HCT116 (cell line): Measurements from ENCODE around the gene PKM. TPM values are rescaled to one million over a fixed set of nuclear protein-coding genes. Genes with fewer than 3 reads are reported as not detected.

ENCODE experiments used
- ATAC-seq: fragments of 200-7000 bp; cut with Tn5 transposase; 2 replicates; pipeline ENCODE4 v1.9.1; 2020; ENCODE audit warnings: mild to moderate bottlenecking, moderate library complexity
- BruUV-seq: library from RNA; stranded (reverse); fragments of 400-500 nt; replicated peaks from 2 replicates; lab custom pipeline; 2021; lab: Mats Ljungman, UMichigan
- CTCF ChIA-PET: fragments of 300-600 bp; sonication (Branson Sonifier 250); formaldehyde crosslinking; loops from one replicate; lab custom pipeline; 2021; ENCODE audit warnings: antibody characterized with exemption; lab: Charles Lee
- POLR2A ChIA-PET: fragments of 300-600, 350-600 bp; sonication (Branson Sonifier 250); formaldehyde crosslinking; loops from one replicate; lab custom pipeline; 2021; ENCODE audit warnings: antibody characterized with exemption; lab: Charles Lee
- RAD21 ChIA-PET, 2 experiments: fragments of 300-600 bp; sonication (Branson Sonifier 250); formaldehyde crosslinking; loops; one replicate each; lab custom pipeline; 2023; ENCODE audit warnings: low total read pairs in 2 of 2; ENCODE audit not compliant: uncharacterized antibody in 2 of 2, unreplicated experiment in 2 of 2, low non-redundant PET in 1 of 2; lab: Charles Lee
- DNase-seq: peaks from one replicate; pipeline ENCODE4 v3.0.0-alpha.2; 2010; ENCODE audit warnings: low read depth, low spot score
- H2AFZ ChIP-seq: fragments of 200-600 bp; shearing (Covaris generic), sonication (generic); 2 replicates; pipeline ENCODE4 v1.6.1; 2017; ENCODE audit warnings: low read depth, mixed run types, mixed read lengths, antibody characterized with exemption, low read length; ENCODE audit not compliant: poor library complexity, severe bottlenecking
- H3K27ac ChIP-seq: 2 replicates; pipeline ENCODE4 v1.5.1; 2012; ENCODE audit warnings: low read depth, low read length
- H3K27me3 ChIP-seq: fragments of 200-600 bp; sonication (generic); 2 replicates; pipeline ENCODE4 v1.6.1; 2016; ENCODE audit warnings: mixed run types, low read length, mixed read lengths; ENCODE audit not compliant: insufficient read depth
- H3K36me3 ChIP-seq, 2 experiments: fragments of 200-500 bp in 1 of 2; fragments of 200-600 bp in 1 of 2; sonication (Bioruptor generic) in 1 of 2; sonication (generic) in 1 of 2; 2 replicates each; pipeline versions ENCODE4 v1.5.1 to v1.6.1; 2014 to 2016; ENCODE audit warnings: low read length in 2 of 2, inconsistent platforms in 1 of 2, mixed read lengths in 1 of 2, mixed run types in 1 of 2; ENCODE audit not compliant: insufficient read depth in 2 of 2, control insufficient read depth in 1 of 2
- H3K4me1 ChIP-seq, 2 experiments: fragments of 200-600 bp in 1 of 2; sonication (generic) in 1 of 2; 2 replicates each; pipeline versions ENCODE4 v1.5.1 to v1.6.1; 2012 to 2017; ENCODE audit warnings: low read length in 2 of 2, inconsistent platforms in 1 of 2, mild to moderate bottlenecking in 1 of 2, mixed read lengths in 1 of 2, mixed run types in 1 of 2, moderate library complexity in 1 of 2; ENCODE audit not compliant: insufficient read depth in 2 of 2, control insufficient read depth in 1 of 2
- H3K4me2 ChIP-seq: fragments of 200-600 bp; sonication (generic); 2 replicates; pipeline ENCODE4 v1.6.1; 2017; ENCODE audit warnings: mixed run types, low read length, mixed read lengths
- H3K4me3 ChIP-seq, 2 experiments: fragments of 200-600 bp in 1 of 2; sonication (generic) in 1 of 2; replicated peaks in 1 of 2; 2 replicates each; pipeline ENCODE4 v1.5.1; 2011 to 2016; ENCODE audit warnings: low read length in 2 of 2, control low read depth in 1 of 2, low read depth in 1 of 2, mild to moderate bottlenecking in 1 of 2, mixed read lengths in 1 of 2, mixed run types in 1 of 2
- H3K79me2 ChIP-seq: fragments of 200-600 bp; sonication (generic); 2 replicates; pipeline ENCODE4 v1.6.1; 2017; ENCODE audit warnings: mild to moderate bottlenecking, mixed run types, low read length, moderate library complexity, mixed read lengths; ENCODE audit not compliant: insufficient read depth
- H3K9ac ChIP-seq: fragments of 200-600 bp; sonication (generic); 2 replicates; pipeline ENCODE4 v1.6.1; 2016; ENCODE audit warnings: low read length, mixed read lengths
- H3K9me2 ChIP-seq: fragments of 200-600 bp; sonication (generic), shearing (Covaris generic); 2 replicates; pipeline ENCODE4 v1.6.1; 2017; ENCODE audit warnings: mixed run types, mild to moderate bottlenecking, moderate library complexity; ENCODE audit not compliant: insufficient read depth
- H3K9me3 ChIP-seq, 2 experiments: fragments of 200-500 bp in 1 of 2; fragments of 200-600 bp in 1 of 2; sonication (Bioruptor generic) in 1 of 2; sonication (generic) in 1 of 2; 2 replicates each; pipeline ENCODE4 v1.6.1; 2014 to 2017; ENCODE audit warnings: low read length in 2 of 2, mixed read lengths in 2 of 2, inconsistent platforms in 1 of 2, low read depth in 1 of 2, mild to moderate bottlenecking in 1 of 2, mixed run types in 1 of 2, moderate library complexity in 1 of 2; ENCODE audit not compliant: control insufficient read depth in 1 of 2, insufficient read depth in 1 of 2
- H4K20me1 ChIP-seq: fragments of 200-600 bp; sonication (generic), shearing (Covaris generic); 2 replicates; pipeline ENCODE4 v1.6.1; 2017; ENCODE audit warnings: mixed run types, mild to moderate bottlenecking, moderate library complexity; ENCODE audit not compliant: insufficient read depth
- CBX3 ChIP-seq: IDR thresholded peaks from 2 replicates; pipeline ENCODE4 v1.6.1; 2012; ENCODE audit warnings: low read depth
- CEBPB ChIP-seq: IDR thresholded peaks from 2 replicates; pipeline ENCODE4 v1.6.1; 2012; ENCODE audit warnings: low read depth
- CTCF ChIP-seq, 3 experiments: fragments of 200-600 bp in 1 of 3; sonication (generic) in 1 of 3; IDR thresholded peaks in 2 of 3; conservative IDR thresholded peaks in 1 of 3; 2 replicates each; pipeline ENCODE4 v1.5.1; 2012 to 2017; ENCODE audit warnings: low read depth in 2 of 3, low read length in 2 of 3, antibody characterized with exemption in 1 of 3, borderline replicate concordance in 1 of 3, control low read depth in 1 of 3, mild to moderate bottlenecking in 1 of 3, mixed read lengths in 1 of 3, mixed run types in 1 of 3, moderate library complexity in 1 of 3; ENCODE audit not compliant: insufficient read depth in 1 of 3
- EGR1 ChIP-seq: IDR thresholded peaks from 2 replicates; pipeline ENCODE4 v1.6.1; 2012; ENCODE audit warnings: low read depth
- EZH2 ChIP-seq: fragments of 200-600 bp; sonication (generic); IDR thresholded peaks from 2 replicates; pipeline ENCODE4 v1.6.1; 2017; ENCODE audit warnings: antibody characterized with exemption, mixed run types
- FOSL1 ChIP-seq: IDR thresholded peaks from 2 replicates; pipeline ENCODE4 v1.6.1; 2012; ENCODE audit warnings: low read depth
- MAX ChIP-seq: IDR thresholded peaks from 2 replicates; pipeline ENCODE4 v1.6.1; 2012
- POLR2A ChIP-seq: IDR thresholded peaks from 2 replicates; pipeline ENCODE4 v1.7.0; 2011; ENCODE audit warnings: borderline replicate concordance; ENCODE audit not compliant: insufficient read depth, insufficient read length; ENCODE audit errors: extremely low read depth
- RAD21 ChIP-seq: IDR thresholded peaks from 2 replicates; pipeline ENCODE4 v1.6.1; 2012; ENCODE audit warnings: low read depth, mild to moderate bottlenecking
- SIN3A ChIP-seq: IDR thresholded peaks from 2 replicates; pipeline ENCODE4 v1.6.1; 2012; ENCODE audit warnings: low read depth
- SRF ChIP-seq: IDR thresholded peaks from 2 replicates; pipeline ENCODE4 v1.6.1; 2012; ENCODE audit warnings: low read depth
- YY1 ChIP-seq: IDR thresholded peaks from 2 replicates; pipeline ENCODE4 v1.6.1; 2011; ENCODE audit warnings: low read length, low read depth, moderate library complexity, mild to moderate bottlenecking; ENCODE audit not compliant: insufficient replicate concordance; ENCODE audit errors: extremely low read depth
- ZFX ChIP-seq: fragments of 450-650 bp; IDR thresholded peaks from 2 replicates; pipeline ENCODE4 v1.6.1; 2017
- intact Hi-C: fragments of 100-400 bp; cut with micrococcal nuclease; formaldehyde crosslinking; loops from 2 replicates; pipeline ENCODE4 v1.10.0; 2022
- total RNA-seq: library from RNA; stranded (reverse); gene quantifications from one replicate; pipeline ENCODE4 v1.2.1, GENCODE V29; 2021; ENCODE audit not compliant: unreplicated experiment
- TF ChIP-seq, protein P1 (sequence below): IDR thresholded peaks from 2 replicates; pipeline ENCODE4 v1.6.1; 2012
- TF ChIP-seq, protein P2 (sequence below): IDR thresholded peaks from 2 replicates; pipeline ENCODE4 v1.6.1; 2011; ENCODE audit warnings: mild to moderate bottlenecking, low read length, moderate library complexity; ENCODE audit not compliant: insufficient replicate concordance; ENCODE audit errors: extremely low read depth

Gene PKM
- total RNA-seq, 1 experiment from 2014 or later, result 1,664 TPM

DNA sequence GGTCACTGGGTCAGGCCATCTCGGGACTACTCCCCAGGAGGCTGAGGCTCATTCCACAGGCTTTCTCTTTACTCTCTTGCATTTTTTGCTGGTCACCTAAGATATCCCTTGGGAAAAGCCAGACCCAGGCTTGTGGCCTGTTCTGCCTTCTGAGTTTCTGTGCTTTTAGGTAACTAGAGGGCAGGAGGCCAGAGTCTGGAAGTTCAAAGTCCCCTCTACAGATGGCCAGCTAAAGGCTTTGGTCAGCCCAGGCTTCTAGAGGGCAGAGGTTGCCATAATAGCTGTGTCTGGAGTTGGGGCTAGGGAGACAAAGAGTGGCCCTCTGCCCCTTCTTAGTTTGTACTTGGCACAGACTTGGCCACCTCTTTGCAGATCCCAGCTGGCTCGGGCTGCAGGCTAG lies 49.8 kb upstream of the PKM start:
- ATAC-seq, result no peak
- CTCF ChIA-PET, result no interaction called here

DNA sequence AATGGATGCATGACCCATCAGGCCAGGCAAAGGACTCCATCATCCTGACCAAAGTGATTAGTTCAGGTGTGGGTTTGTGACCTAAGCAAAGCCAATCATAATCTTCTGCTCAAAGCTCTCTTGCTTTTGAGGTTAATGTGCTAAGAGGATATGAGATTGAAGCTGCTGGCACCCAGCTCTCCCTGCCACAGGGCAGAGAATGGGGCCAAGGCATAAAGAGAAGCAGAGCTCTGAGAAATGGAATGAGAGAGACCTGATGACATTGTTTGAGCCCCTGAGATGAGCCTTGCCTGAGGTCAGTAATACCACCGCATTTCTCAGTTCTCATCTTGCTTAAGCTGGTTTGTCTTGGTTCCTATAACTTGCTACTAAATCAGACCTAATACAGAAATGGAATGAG lies 47.7 kb upstream of the PKM start:
- CTCF ChIA-PET, result no interaction called here
- no peak overlapping the region for H3K4me2 ChIP-seq
- TF ChIP-seq ZFX, result no peak
- TF ChIP-seq CBX3, result no peak
- no peak for TF ChIP-seq SRF
- no peak for TF ChIP-seq CTCF (IDR thresholded peaks at IDR 0.05 in 2 of 3, conservative IDR thresholded peaks at IDR 0.05 in 1 of 3; ENCODE audit: borderline replicate concordance in 1 of 3, insufficient read depth in 1 of 3, low read depth in 2 of 3, low read length in 2 of 3)
- TF ChIP-seq, protein P1, sequence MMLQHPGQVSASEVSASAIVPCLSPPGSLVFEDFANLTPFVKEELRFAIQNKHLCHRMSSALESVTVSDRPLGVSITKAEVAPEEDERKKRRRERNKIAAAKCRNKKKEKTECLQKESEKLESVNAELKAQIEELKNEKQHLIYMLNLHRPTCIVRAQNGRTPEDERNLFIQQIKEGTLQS, result no peak
- TF ChIP-seq SIN3A, result no peak
- no peak for TF ChIP-seq EGR1
- TF ChIP-seq MAX, result no peak
- TF ChIP-seq, protein P2, sequence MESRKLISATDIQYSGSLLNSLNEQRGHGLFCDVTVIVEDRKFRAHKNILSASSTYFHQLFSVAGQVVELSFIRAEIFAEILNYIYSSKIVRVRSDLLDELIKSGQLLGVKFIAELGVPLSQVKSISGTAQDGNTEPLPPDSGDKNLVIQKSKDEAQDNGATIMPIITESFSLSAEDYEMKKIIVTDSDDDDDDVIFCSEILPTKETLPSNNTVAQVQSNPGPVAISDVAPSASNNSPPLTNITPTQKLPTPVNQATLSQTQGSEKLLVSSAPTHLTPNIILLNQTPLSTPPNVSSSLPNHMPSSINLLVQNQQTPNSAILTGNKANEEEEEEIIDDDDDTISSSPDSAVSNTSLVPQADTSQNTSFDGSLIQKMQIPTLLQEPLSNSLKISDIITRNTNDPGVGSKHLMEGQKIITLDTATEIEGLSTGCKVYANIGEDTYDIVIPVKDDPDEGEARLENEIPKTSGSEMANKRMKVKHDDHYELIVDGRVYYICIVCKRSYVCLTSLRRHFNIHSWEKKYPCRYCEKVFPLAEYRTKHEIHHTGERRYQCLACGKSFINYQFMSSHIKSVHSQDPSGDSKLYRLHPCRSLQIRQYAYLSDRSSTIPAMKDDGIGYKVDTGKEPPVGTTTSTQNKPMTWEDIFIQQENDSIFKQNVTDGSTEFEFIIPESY, result no peak
- TF ChIP-seq POLR2A, result no peak
- TF ChIP-seq RAD21, result no peak
- no peak for TF ChIP-seq FOSL1
- no peak for TF ChIP-seq CEBPB
- TF ChIP-seq YY1, result no peak
- TF ChIP-seq EZH2, result no peak

More for the DNA sequence above, 49.8 kb upstream of the PKM start:
- H2AFZ ChIP-seq, result no peak overlapping the region
- RAD21 ChIA-PET, result no interaction called here
- no peaks in the 10 kb centered on the region for H3K36me3 ChIP-seq
- no peaks in the 10 kb centered on the region for H3K79me2 ChIP-seq
- intact Hi-C loops, result no loop called here
- H3K4me2 ChIP-seq, result no peak overlapping the region
- H3K9me3 ChIP-seq, result no peaks in the 10 kb centered on the region
- no peak for DNase-seq
- H3K9ac ChIP-seq, result no peak overlapping the region
- H3K27me3 ChIP-seq, result no peaks in the 10 kb centered on the region
- no peaks in the 10 kb centered on the region for H4K20me1 ChIP-seq
- TF ChIP-seq SRF, result no peak
- peaks cover 0 to 11% of the 10 kb centered on the region in 2 experiments; a peak in 1 of 4 replicates for H3K4me1 ChIP-seq
- H3K9me2 ChIP-seq, result no peaks in the 10 kb centered on the region
- BruUV-seq, result no TSS peak
- H3K27ac ChIP-seq, result no peak overlapping the region
- H3K4me3 ChIP-seq, result no peak overlapping the region
- POLR2A ChIA-PET, result no interaction called here

More for the DNA sequence above, 47.7 kb upstream of the PKM start:
- Histone ChIP-seq H3K36me3 (no peaks in the 10 kb centered on the region), H3K4me1 (peaks cover 0 to 3% of the 10 kb centered on the region in 2 experiments; a peak in 1 of 4 replicates), H3K27ac (no peak overlapping the region), H3K9ac (no peak overlapping the region), H3K79me2 (no peaks in the 10 kb centered on the region), H3K9me2 (no peaks in the 10 kb centered on the region), H4K20me1 (no peaks in the 10 kb centered on the region), H3K9me3 (no peaks in the 10 kb centered on the region), H3K4me3 (no peak overlapping the region), H3K27me3 (no peaks in the 10 kb centered on the region), H2AFZ (no peak overlapping the region)
- RAD21 ChIA-PET, result no interaction called here
- POLR2A ChIA-PET, result no interaction called here
- BruUV-seq, result no TSS peak
- no peak for ATAC-seq
- intact Hi-C loops, result no loop called here
- DNase-seq, result no peak
